Gastroesophageal sphincter (tissue), 4 donors: Measurements from ENCODE around the gene NAA60. TPM values are rescaled to one million over a fixed set of nuclear protein-coding genes. Genes with fewer than 3 reads are reported as not detected.

Source experiments
- ATAC-seq: fragments of 150-250 bp; one replicate; pipeline ENCODE4 v1.9.1; 2016; ENCODE audit warnings: mild to moderate bottlenecking, moderate library complexity
- H3K27ac ChIP-seq, 4 donors: fragments of 200-600 bp; sonication (generic) in 3 of 4; 1 replicate in 3 of 4; 2 replicates in 1 of 4; pipeline ENCODE4 v1.5.1; 2016 to 2019
- H3K27me3 ChIP-seq: fragments of 200-600 bp; sonication (generic); one replicate; pipeline ENCODE4 v1.5.1; 2019
- H3K36me3 ChIP-seq, 2 donors: fragments of 200-600 bp; sonication (generic); one replicate each; pipeline ENCODE4 v1.5.1; 2019; ENCODE audit warnings: control low read depth in 1 of 2
- H3K4me1 ChIP-seq, 3 donors: fragments of 200-600 bp; sonication (generic); 1 replicate in 2 of 3; 2 replicates in 1 of 3; pipeline ENCODE4 v1.5.1; 2016 to 2019; ENCODE audit warnings: control low read depth in 2 of 3
- H3K4me3 ChIP-seq, 2 donors: fragments of 200-600 bp; sonication (generic); one replicate each; pipeline ENCODE4 v1.5.1; 2019; ENCODE audit warnings: mild to moderate bottlenecking in 1 of 2, moderate library complexity in 1 of 2
- H3K9me3 ChIP-seq, 3 donors: fragments of 200-600 bp; sonication (generic); one replicate each; pipeline ENCODE4 v1.5.1; 2017 to 2019; ENCODE audit warnings: control low read depth in 2 of 3
- EP300 ChIP-seq: sonication (generic); formaldehyde crosslinking; IDR thresholded peaks from one replicate; pipeline ENCODE4 v1.6.1; 2017; ENCODE audit warnings: antibody characterized with exemption, mild to moderate bottlenecking
- POLR2A ChIP-seq, 2 donors: fragments of 450-650 bp; IDR thresholded peaks; one replicate each; pipeline ENCODE4 v1.6.1; 2017; ENCODE audit warnings: antibody characterized with exemption in 2 of 2, mild to moderate bottlenecking in 2 of 2, moderate library complexity in 1 of 2
- POLR2AphosphoS5 ChIP-seq: sonication (generic); formaldehyde crosslinking; IDR thresholded peaks from one replicate; pipeline ENCODE4 v1.6.1; 2017; ENCODE audit warnings: antibody characterized with exemption
- WGBS, 2 donors: methylation state at CpG; one replicate each; pipeline ENCODE4 v1.1.5; 2018; ENCODE audit warnings: low coverage in 1 of 2; 5-methylcytosine and 5-hydroxymethylcytosine counted together
- total RNA-seq, 4 donors: library from RNA; depleted of rRNA; stranded (reverse); fragments of >200 nt; gene quantifications; one replicate each; pipeline ENCODE4 v1.1.0, GENCODE V29; 2016
- TF ChIP-seq, protein P1 (sequence below), 4 experiments: fragments of 200-600 bp in 2 of 4; fragments of 450-650 bp in 2 of 4; sonication (generic) in 1 of 4; IDR thresholded peaks; one replicate each; pipeline ENCODE4 v1.5.1; 2017 to 2019; ENCODE audit warnings: antibody characterized with exemption in 4 of 4, mild to moderate bottlenecking in 2 of 4, moderate library complexity in 2 of 4

The NAA60 gene
- total RNA-seq, 4 donors from 2014 or later: 18.6 to 35.1 (median 28.5) TPM

DNA sequence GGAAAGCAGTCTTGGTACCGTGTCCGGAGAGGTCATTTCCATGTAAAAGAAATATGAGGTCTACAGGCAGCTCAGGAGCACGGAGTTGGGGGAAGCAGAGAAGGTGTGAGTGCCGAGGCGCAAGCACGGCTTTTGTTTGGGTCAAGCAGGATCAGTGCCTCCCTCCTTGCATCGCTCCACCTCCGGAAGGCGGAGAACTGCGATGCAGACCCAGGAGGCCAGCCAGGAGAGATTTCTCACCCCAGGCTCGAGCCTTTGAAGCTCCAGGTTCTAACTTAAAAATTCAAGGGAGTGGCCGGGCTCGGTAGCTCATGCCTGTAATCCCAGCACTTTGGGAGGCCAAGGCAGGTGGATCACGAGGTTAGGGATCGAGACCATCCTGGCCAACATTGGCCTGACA lies 25.0 kb downstream of the NAA60 start:
- 45% methylated on average over 6 of the region's 15 CpGs; no CpG with 5 or more reads in 1 of the 2 donors for WGBS, 2 donors
- Histone ChIP-seq H3K4me1 (peaks cover 0 to 72% (median 18%) of the 10 kb centered on the region in 3 donors), H3K27me3 (no peaks in the 10 kb centered on the region), H3K27ac (no peak overlapping the region), H3K9me3 (no peaks in the 10 kb centered on the region), H3K36me3 (peaks cover 0 to 41% of the 10 kb centered on the region in 2 donors), H3K4me3 (no peak overlapping the region)
- TF ChIP-seq POLR2AphosphoS5 (no peak), POLR2A (IDR thresholded peaks at IDR 0.05) (no peak), EP300 (no peak)
- TF ChIP-seq, protein P1, sequence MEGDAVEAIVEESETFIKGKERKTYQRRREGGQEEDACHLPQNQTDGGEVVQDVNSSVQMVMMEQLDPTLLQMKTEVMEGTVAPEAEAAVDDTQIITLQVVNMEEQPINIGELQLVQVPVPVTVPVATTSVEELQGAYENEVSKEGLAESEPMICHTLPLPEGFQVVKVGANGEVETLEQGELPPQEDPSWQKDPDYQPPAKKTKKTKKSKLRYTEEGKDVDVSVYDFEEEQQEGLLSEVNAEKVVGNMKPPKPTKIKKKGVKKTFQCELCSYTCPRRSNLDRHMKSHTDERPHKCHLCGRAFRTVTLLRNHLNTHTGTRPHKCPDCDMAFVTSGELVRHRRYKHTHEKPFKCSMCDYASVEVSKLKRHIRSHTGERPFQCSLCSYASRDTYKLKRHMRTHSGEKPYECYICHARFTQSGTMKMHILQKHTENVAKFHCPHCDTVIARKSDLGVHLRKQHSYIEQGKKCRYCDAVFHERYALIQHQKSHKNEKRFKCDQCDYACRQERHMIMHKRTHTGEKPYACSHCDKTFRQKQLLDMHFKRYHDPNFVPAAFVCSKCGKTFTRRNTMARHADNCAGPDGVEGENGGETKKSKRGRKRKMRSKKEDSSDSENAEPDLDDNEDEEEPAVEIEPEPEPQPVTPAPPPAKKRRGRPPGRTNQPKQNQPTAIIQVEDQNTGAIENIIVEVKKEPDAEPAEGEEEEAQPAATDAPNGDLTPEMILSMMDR (IDR thresholded peaks at IDR 0.05): no peak
- ATAC-seq: no peak

DNA sequence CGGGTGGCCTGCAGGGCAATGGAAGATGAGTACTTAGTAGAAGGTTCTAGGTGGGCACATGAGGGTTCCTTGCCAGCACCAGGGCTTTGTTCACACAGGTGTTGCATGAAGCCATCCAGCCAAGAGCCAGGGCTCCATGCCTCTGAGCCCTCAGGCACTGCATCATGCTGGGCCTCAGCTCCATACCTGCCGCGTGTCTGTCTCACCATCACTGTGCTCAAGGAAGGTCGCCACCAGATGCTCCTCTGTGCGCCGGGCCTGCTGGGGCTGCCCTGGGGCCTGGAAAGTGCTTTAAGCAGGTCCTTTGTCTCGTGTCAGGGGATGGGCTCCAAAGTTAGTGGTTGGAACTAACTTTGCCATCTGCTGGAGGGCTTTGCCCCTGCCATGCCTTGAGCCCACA lies 26.3 kb downstream of the NAA60 start:
- peaks cover 0 to 69% (median 12%) of the 10 kb centered on the region in 3 donors for H3K4me1 ChIP-seq
- no peak overlapping the region for H3K4me3 ChIP-seq
- H3K27ac ChIP-seq: no peak overlapping the region
- no peaks in the 10 kb centered on the region for H3K9me3 ChIP-seq
- H3K36me3 ChIP-seq: peaks cover 0 to 41% of the 10 kb centered on the region in 2 donors
- no peak for TF ChIP-seq EP300
- TF ChIP-seq, protein P1 (IDR thresholded peaks at IDR 0.05): no peak
- no peak for TF ChIP-seq POLR2AphosphoS5
- no peak for TF ChIP-seq POLR2A (IDR thresholded peaks at IDR 0.05)
- WGBS, 2 donors: no CpG with 5 or more reads among the region's 7 CpGs
- no peaks in the 10 kb centered on the region for H3K27me3 ChIP-seq
- no peak for ATAC-seq

DNA sequence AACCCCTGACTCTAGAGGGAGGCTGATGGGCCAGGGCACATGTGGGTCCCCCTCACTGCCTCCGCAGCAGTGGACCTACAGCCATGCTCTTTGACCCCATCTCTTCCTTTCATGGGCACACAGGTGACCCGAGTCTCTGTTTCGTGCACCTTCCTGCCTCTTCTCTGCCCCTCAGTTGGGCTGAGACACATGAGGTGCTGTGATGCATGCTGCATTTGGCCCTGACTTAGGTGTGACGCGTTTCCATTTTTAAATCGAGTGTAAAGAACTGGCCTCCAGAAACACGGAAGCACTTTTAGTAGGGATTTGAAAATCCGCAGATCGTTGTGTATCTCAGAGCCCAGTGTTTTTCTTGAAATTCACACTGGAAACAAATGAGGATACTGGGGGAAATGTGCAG lies 27.2 kb downstream of the NAA60 start:
- Histone ChIP-seq H3K4me3 (no peak overlapping the region), H3K27me3 (no peaks in the 10 kb centered on the region), H3K27ac (no peak overlapping the region), H3K9me3 (no peaks in the 10 kb centered on the region), H3K4me1 (peaks cover 0 to 66% (median 12%) of the 10 kb centered on the region in 3 donors), H3K36me3 (peaks cover 0 to 38% of the 10 kb centered on the region in 2 donors)
- ATAC-seq: no peak
- 77 to 80% methylated on average over 4 of the region's 9 CpGs for WGBS, 2 donors
- TF ChIP-seq EP300 (no peak), POLR2A (IDR thresholded peaks at IDR 0.05) (no peak), POLR2AphosphoS5 (no peak)
- TF ChIP-seq, protein P1 (IDR thresholded peaks at IDR 0.05): no peak

DNA sequence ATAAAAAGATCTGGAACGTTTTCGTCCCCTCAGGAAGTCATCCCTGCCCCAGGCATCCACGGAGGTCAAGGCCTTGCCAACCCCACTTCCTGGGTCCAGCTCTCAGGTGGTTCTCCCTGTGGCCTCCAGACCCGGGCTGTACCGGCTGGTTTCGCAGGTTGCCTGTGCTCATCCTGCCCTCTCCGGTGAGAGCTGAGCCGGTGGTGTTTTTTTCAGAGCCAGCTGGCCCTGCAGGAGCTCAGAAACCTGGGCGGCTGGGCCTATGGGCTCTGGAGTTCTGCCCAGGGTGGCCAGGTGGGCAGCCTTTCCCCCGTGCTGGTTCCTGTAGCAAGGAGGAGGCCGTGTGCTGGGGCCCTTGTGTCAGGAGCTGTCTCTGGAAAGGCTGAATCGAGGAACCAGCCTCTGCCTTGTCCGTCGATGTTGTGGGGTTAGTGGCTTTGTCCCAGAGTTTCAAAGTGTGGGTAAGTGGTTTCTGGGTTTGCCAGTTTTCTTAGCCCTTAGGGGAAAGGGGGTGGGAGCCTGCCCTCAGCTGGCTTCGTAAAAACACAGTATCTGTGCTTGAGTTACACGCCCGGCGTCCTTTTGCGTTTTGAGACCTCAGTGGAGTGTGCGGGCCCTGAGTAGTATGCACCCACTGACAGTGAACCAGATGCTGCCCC lies 28.2 kb downstream of the NAA60 start:
- Histone ChIP-seq H3K9me3 (no peaks in the 10 kb centered on the region), H3K4me1 (peaks cover 0 to 63% (median 12%) of the 10 kb centered on the region in 3 donors), H3K27me3 (no peaks in the 10 kb centered on the region), H3K27ac (no peak overlapping the region), H3K36me3 (peaks cover 0 to 37% of the 10 kb centered on the region in 2 donors), H3K4me3 (no peak overlapping the region)
- TF ChIP-seq POLR2A (IDR thresholded peaks at IDR 0.05) (no peak), POLR2AphosphoS5 (no peak), EP300 (no peak)
- TF ChIP-seq, protein P1 (IDR thresholded peaks at IDR 0.05): no peak
- 89 to 100% methylated on average over 1 to 9 of the region's 20 CpGs for WGBS, 2 donors
- no peak for ATAC-seq
